Psoas muscle (tissue), 8 donors: Measurements from ENCODE around the gene MBD4. TPM values are rescaled to one million over a fixed set of nuclear protein-coding genes. Genes with fewer than 3 reads are reported as not detected.

Source experiments
- ATAC-seq, 4 donors: fragments of 200-7000 bp; cut with Tn5 transposase; one replicate each; pipeline ENCODE4 v1.9.1; 2020; ENCODE audit warnings: moderate library complexity in 3 of 4, mild to moderate bottlenecking in 2 of 4
- DNase-seq, 2 donors: peaks; one replicate each; pipeline ENCODE4 v3.0.0-alpha.2; 2020
- H3K27ac ChIP-seq: fragments of 200-600 bp; one replicate; pipeline ENCODE4 v1.8.0; 2022
- H3K27me3 ChIP-seq, 3 donors: fragments of 200-600 bp in 1 of 3; one replicate each; pipeline versions ENCODE4 v1.6.1 to v1.8.0; 2013 to 2022; ENCODE audit warnings: low read length in 2 of 3, mild to moderate bottlenecking in 2 of 3, moderate library complexity in 1 of 3; ENCODE audit not compliant: insufficient read depth in 3 of 3
- H3K36me3 ChIP-seq, 2 donors: fragments of 200-600 bp in 1 of 2; one replicate each; pipeline versions ENCODE4 v1.6.1 to v1.8.0; 2013 to 2022; ENCODE audit warnings: low read depth in 1 of 2, mild to moderate bottlenecking in 1 of 2, moderate library complexity in 1 of 2; ENCODE audit not compliant: insufficient read depth in 1 of 2
- H3K4me1 ChIP-seq: fragments of 200-600 bp; one replicate; pipeline ENCODE4 v1.8.0; 2022
- H3K4me3 ChIP-seq: fragments of 200-600 bp; one replicate; pipeline ENCODE4 v1.8.0; 2022; ENCODE audit warnings: mild to moderate bottlenecking
- H3K9me3 ChIP-seq: fragments of 200-600 bp; one replicate; pipeline ENCODE4 v1.8.0; 2022
- WGBS, 3 donors: extraction: QIAGEN DNeasy Blood & Tissue Kit; methylation state at CpG; one replicate each; pipeline versions ENCODE4 v1.1.6 to v1.1.7; 2013; 5-methylcytosine and 5-hydroxymethylcytosine counted together
- intact Hi-C, 2 donors: fragments of 100-400 bp; cut with DNase I; formaldehyde crosslinking; loops; one replicate each; pipeline versions ENCODE4 v1.11.0 to v1.14.2; 2022
- polyA plus RNA-seq, 3 donors: library from polyadenylated mRNA; stranded (reverse); fragments of 200-250 nt; gene quantifications; one replicate each; pipeline ENCODE4 v1.2.3, GENCODE V29; 2013
- total RNA-seq, 4 donors: library from RNA; stranded (reverse); fragmentation: NEBNext Ultra II Directional in 2 of 4; extraction: Animal tissue kit (Norgen Biotek cat#: 25700) in 2 of 4; gene quantifications; one replicate each; pipeline versions ENCODE4 v1.2.1 to v1.2.4, GENCODE V29; 2021 to 2023
- TF ChIP-seq, protein P1 (sequence below): fragments of 200-600 bp; IDR thresholded peaks from one replicate; pipeline ENCODE4 v1.8.0; 2022; ENCODE audit warnings: antibody characterized with exemption
- donor health status: healthy with polysubstance abuse.
- donor health status: DM: no; HTN: no; CAD: no; lungs with moderate emphysema.
- donor health status: Bipolar disorder and iron deficiency.
- donor health status: healthy.
- donor health status: DM: yes; HTN: yes; CAD: no.
- donor health status: DM: no; HTN: no; CAD: no.
- donor health status: DM: no; HTN: no; CAD: no.
- donor health status: DM: yes; HTN: yes; CAD: no.

Gene MBD4
- total and polyA plus RNA-seq, 7 donors, result 16.0 to 30.4 (median 19.1) TPM

DNA sequence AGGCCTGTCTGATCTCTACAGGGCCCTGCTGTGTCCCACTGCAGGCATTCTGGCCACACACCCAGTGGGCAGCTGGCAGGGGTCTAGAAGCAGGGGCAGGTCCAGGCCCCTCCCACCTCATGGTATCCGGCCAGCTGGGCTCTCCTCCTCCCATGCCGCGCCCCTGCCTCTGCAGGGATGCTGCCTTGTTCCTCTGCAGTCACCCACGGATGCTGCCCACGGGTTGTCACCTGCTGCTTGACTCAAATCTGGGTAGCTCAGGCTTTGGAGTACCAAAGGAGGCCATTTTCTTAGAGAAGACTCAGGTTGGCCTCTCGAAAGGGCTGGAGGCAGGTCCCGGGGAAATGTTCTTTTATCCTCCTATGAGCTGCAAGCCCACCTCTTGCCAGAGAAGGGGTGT, 36.3 kb downstream of the MBD4 start:
- TF ChIP-seq, protein P1, sequence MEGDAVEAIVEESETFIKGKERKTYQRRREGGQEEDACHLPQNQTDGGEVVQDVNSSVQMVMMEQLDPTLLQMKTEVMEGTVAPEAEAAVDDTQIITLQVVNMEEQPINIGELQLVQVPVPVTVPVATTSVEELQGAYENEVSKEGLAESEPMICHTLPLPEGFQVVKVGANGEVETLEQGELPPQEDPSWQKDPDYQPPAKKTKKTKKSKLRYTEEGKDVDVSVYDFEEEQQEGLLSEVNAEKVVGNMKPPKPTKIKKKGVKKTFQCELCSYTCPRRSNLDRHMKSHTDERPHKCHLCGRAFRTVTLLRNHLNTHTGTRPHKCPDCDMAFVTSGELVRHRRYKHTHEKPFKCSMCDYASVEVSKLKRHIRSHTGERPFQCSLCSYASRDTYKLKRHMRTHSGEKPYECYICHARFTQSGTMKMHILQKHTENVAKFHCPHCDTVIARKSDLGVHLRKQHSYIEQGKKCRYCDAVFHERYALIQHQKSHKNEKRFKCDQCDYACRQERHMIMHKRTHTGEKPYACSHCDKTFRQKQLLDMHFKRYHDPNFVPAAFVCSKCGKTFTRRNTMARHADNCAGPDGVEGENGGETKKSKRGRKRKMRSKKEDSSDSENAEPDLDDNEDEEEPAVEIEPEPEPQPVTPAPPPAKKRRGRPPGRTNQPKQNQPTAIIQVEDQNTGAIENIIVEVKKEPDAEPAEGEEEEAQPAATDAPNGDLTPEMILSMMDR, result no peak
- Histone ChIP-seq H3K36me3 (no peaks in the 10 kb centered on the region), H3K4me3 (no peak overlapping the region), H3K9me3 (no peaks in the 10 kb centered on the region), H3K4me1 (peaks cover 1% of the 10 kb centered on the region), H3K27me3 (no peaks in the 10 kb centered on the region), H3K27ac (no peak overlapping the region)
- no peak for ATAC-seq
- 75 to 77% (median 77%) methylated on average over 7 of the region's 7 CpGs for WGBS, 3 donors
- intact Hi-C loops, result no loop called here
- no peak for DNase-seq

DNA sequence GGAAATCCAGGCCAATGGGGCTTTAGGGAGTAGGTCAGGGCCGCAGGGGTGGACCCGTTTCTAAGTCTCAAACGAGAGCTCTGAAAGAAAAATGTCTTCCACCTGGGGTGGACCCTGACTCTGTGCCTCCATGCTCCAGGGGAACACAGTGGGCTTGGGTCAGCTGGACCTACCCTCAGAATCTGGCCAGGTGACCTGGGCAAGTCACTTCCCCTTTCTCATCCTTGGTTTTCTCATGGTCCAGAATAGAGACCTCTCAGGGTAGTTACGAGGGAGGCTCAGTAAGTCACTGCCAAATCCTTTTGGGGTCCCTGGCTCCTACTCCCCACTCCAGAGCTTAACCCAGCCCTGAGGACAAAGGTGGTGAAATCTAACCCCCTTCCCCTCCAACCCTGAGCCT, 37.1 kb downstream of the MBD4 start:
- no peak overlapping the region for H3K4me3 ChIP-seq
- 77 to 90% (median 82%) methylated on average over 4 of the region's 4 CpGs for WGBS, 3 donors
- DNase-seq (no peak), ATAC-seq (no peak)
- H3K4me1 ChIP-seq, result peaks cover 9% of the 10 kb centered on the region
- intact Hi-C loops, result no loop called here
- no peaks in the 10 kb centered on the region for H3K9me3 ChIP-seq
- H3K27me3 ChIP-seq, result no peaks in the 10 kb centered on the region
- H3K27ac ChIP-seq, result no peak overlapping the region
- H3K36me3 ChIP-seq, result no peaks in the 10 kb centered on the region
- TF ChIP-seq, protein P1, result no peak

- 61 to 73% (median 62%) methylated on average over 7 of the region's 7 CpGs for WGBS, 3 donors
- intact Hi-C loops, result no loop called here
These were observed 37.5 kb downstream of the MBD4 start for GRCh38 chr3:129402210-129402609.

GRCh38 chr3:129399895-129400357, 39.8 kb downstream of the MBD4 start:
- DNase-seq (no peak), ATAC-seq (peak; percentile 7 to 45 (median 30))
- Histone ChIP-seq H3K4me1 (peaks cover 12% of the 10 kb centered on the region), H3K9me3 (no peaks in the 10 kb centered on the region), H3K27ac (peak overlapping the region; percentile 94), H3K27me3 (no peaks in the 10 kb centered on the region), H3K36me3 (peaks cover 0 to 14% of the 10 kb centered on the region in 2 donors), H3K4me3 (peak overlapping the region; percentile 92)
- TF ChIP-seq, protein P1, result no peak
- WGBS, 3 donors, result 40 to 46% (median 41%) methylated on average over 8 of the region's 8 CpGs
- intact Hi-C loops, result no loop called here

More at GRCh38 chr3:129402210-129402609, 37.5 kb downstream of the MBD4 start:
- H3K27ac ChIP-seq, result no peak overlapping the region
- H3K4me1 ChIP-seq, result peaks cover 12% of the 10 kb centered on the region
- H3K36me3 ChIP-seq, result no peaks in the 10 kb centered on the region
- DNase-seq, result no peak
- no peaks in the 10 kb centered on the region for H3K27me3 ChIP-seq
- H3K4me3 ChIP-seq, result no peak overlapping the region
- no peak for ATAC-seq
- TF ChIP-seq, protein P1, result no peak
- H3K9me3 ChIP-seq, result no peaks in the 10 kb centered on the region
